IMR-90 (cell line): ENCODE results near the gene ZNF827. TPM values are rescaled to one million over a fixed set of nuclear protein-coding genes. Genes with fewer than 3 reads are reported as not detected.

Source experiments
- ATAC-seq: fragments of 200-7000 bp; cut with Tn5 transposase; 2 replicates; pipeline ENCODE4 v1.9.1; 2020; ENCODE audit warnings: low read depth, mild to moderate bottlenecking, moderate library complexity
- BruUV-seq: library from RNA; stranded (reverse); fragments of 400-500 nt; replicated peaks from 2 replicates; lab custom pipeline; 2021; lab: Mats Ljungman, UMichigan
- CTCF ChIA-PET: fragments of 300-600 bp; formaldehyde crosslinking; extraction: SDS; loops from one replicate; lab custom pipeline; 2021; ENCODE audit warnings: antibody characterized with exemption; lab: Yijun Ruan, JAX
- POLR2A ChIA-PET: fragments of 300-600 bp; sonication (Branson Sonifier 250); formaldehyde crosslinking; loops from one replicate; lab custom pipeline; 2022; ENCODE audit warnings: antibody characterized with exemption; ENCODE audit not compliant: unreplicated experiment; lab: Charles Lee
- DNase-seq: peaks from one replicate; pipeline ENCODE4 v3.0.0; 2013
- H2AFZ ChIP-seq: replicated peaks from 2 replicates; pipeline ENCODE3; 2013; ENCODE audit warnings: low read length, mild to moderate bottlenecking; ENCODE audit not compliant: poor library complexity
- H2AK5ac ChIP-seq: 2 replicates; pipeline ENCODE4 v1.6.1; 2013; ENCODE audit warnings: low read depth, low read length, inconsistent platforms
- H2AK9ac ChIP-seq: replicated peaks from 2 replicates; pipeline ENCODE3; 2013; ENCODE audit warnings: mild to moderate bottlenecking, low read depth, low read length, moderate library complexity; ENCODE audit not compliant: poor library complexity
- H2BK120ac ChIP-seq: 2 replicates; pipeline ENCODE4 v1.6.1; 2013; ENCODE audit warnings: low read depth, low read length, inconsistent platforms
- H2BK15ac ChIP-seq: 3 replicates; pipeline ENCODE4 v1.6.1; 2013; ENCODE audit warnings: low read depth, low read length, inconsistent platforms
- H2BK20ac ChIP-seq: 2 replicates; pipeline ENCODE4 v1.6.1; 2013; ENCODE audit warnings: low read depth, mild to moderate bottlenecking, inconsistent platforms, low read length, moderate library complexity
- H2BK5ac ChIP-seq: 2 replicates; pipeline ENCODE4 v1.6.1; 2013; ENCODE audit warnings: mild to moderate bottlenecking, low read depth, low read length, inconsistent platforms; ENCODE audit not compliant: poor library complexity, severe bottlenecking
- H3K14ac ChIP-seq: replicated peaks from 2 replicates; pipeline ENCODE4 v1.6.1; 2013; ENCODE audit warnings: low read depth, low read length, inconsistent platforms
- H3K18ac ChIP-seq: 2 replicates; pipeline ENCODE4 v1.6.1; 2013; ENCODE audit warnings: low read depth, low read length, control low read depth
- H3K23ac ChIP-seq: 2 replicates; pipeline ENCODE4 v1.6.1; 2013; ENCODE audit warnings: low read depth, low read length, inconsistent platforms
- H3K27ac ChIP-seq: 2 replicates; pipeline ENCODE4 v1.5.1; 2013; ENCODE audit warnings: mild to moderate bottlenecking, control low read depth, low read length; ENCODE audit not compliant: insufficient read depth
- H3K27me3 ChIP-seq: 2 replicates; pipeline ENCODE4 v1.6.1; 2013; ENCODE audit warnings: low read length; ENCODE audit not compliant: control insufficient read depth, insufficient read depth
- H3K36me3 ChIP-seq: 2 replicates; pipeline ENCODE4 v1.6.1; 2013; ENCODE audit warnings: low read length, mixed read lengths; ENCODE audit not compliant: control insufficient read depth, insufficient read depth
- H3K4ac ChIP-seq: 2 replicates; pipeline ENCODE4 v1.6.1; 2013; ENCODE audit warnings: low read depth, low read length, inconsistent platforms
- H3K4me1 ChIP-seq: 2 replicates; pipeline ENCODE4 v1.6.1; 2013; ENCODE audit warnings: low read length, mixed read lengths; ENCODE audit not compliant: control insufficient read depth, insufficient read depth
- H3K4me2 ChIP-seq: 2 replicates; pipeline ENCODE4 v1.6.1; 2013; ENCODE audit warnings: low read depth, mild to moderate bottlenecking, control low read depth, low read length, moderate library complexity
- H3K4me3 ChIP-seq: 2 replicates; pipeline ENCODE4 v1.5.1; 2013; ENCODE audit warnings: low read depth, mild to moderate bottlenecking, control low read depth, low read length, moderate library complexity; ENCODE audit not compliant: insufficient read depth
- H3K56ac ChIP-seq: 2 replicates; pipeline ENCODE4 v1.6.1; 2013; ENCODE audit warnings: low read length, inconsistent platforms; ENCODE audit not compliant: insufficient read depth; ENCODE audit errors: extremely low read depth
- H3K79me1 ChIP-seq, 2 experiments: 2 replicates each; pipeline ENCODE4 v1.6.1; 2013; ENCODE audit warnings: low read length in 2 of 2, inconsistent platforms in 1 of 2, low read depth in 1 of 2
- H3K9ac ChIP-seq: 2 replicates; pipeline ENCODE4 v1.6.1; 2013; ENCODE audit warnings: low read depth, low read length, control low read depth
- H3K9me1 ChIP-seq: 2 replicates; pipeline ENCODE4 v1.6.1; 2013; ENCODE audit warnings: low read length, inconsistent platforms; ENCODE audit not compliant: insufficient read depth
- H3K9me3 ChIP-seq: 2 replicates; pipeline ENCODE4 v1.6.1; 2013; ENCODE audit warnings: low read length; ENCODE audit not compliant: control insufficient read depth, insufficient read depth
- H4K20me1 ChIP-seq: 2 replicates; pipeline ENCODE4 v1.6.1; 2013; ENCODE audit warnings: low read length, inconsistent platforms; ENCODE audit not compliant: insufficient read depth
- H4K5ac ChIP-seq: 2 replicates; pipeline ENCODE4 v1.6.1; 2013; ENCODE audit warnings: mild to moderate bottlenecking, low read depth, low read length, control low read depth
- H4K8ac ChIP-seq, 2 experiments: 2 replicates each; pipeline ENCODE4 v1.6.1; 2013; ENCODE audit warnings: low read depth in 2 of 2, low read length in 2 of 2, control low read depth in 1 of 2, inconsistent platforms in 1 of 2
- H4K91ac ChIP-seq: 2 replicates; pipeline ENCODE4 v1.6.1; 2013; ENCODE audit warnings: low read depth, low read length, inconsistent platforms; ENCODE audit not compliant: insufficient read depth
- BHLHE40 ChIP-seq: fragments of 150-350 bp; IDR thresholded peaks from 2 replicates; pipeline ENCODE4 v1.6.1; 2016; ENCODE audit warnings: mild to moderate bottlenecking, low read depth, low read length
- CEBPB ChIP-seq: IDR thresholded peaks from 2 replicates; pipeline ENCODE4 v1.6.1; 2012; ENCODE audit warnings: low read depth, low read length, improper control_type of control experiment
- CHD1 ChIP-seq: IDR thresholded peaks from 2 replicates; pipeline ENCODE4 v1.6.1; 2012; ENCODE audit warnings: low read depth, low read length, improper control_type of control experiment
- CTCF ChIP-seq: conservative IDR thresholded peaks from 2 replicates; pipeline ENCODE4 v1.5.1; 2012; ENCODE audit warnings: mild to moderate bottlenecking, low read depth, low read length, improper control_type of control experiment
- ELK1 ChIP-seq: fragments of 150-350 bp; IDR thresholded peaks from 2 replicates; pipeline ENCODE4 v1.6.1; 2016; ENCODE audit warnings: low read depth, mild to moderate bottlenecking, low read length, moderate library complexity, borderline replicate concordance
- FOS ChIP-seq: fragments of 150-350 bp; IDR thresholded peaks from 2 replicates; pipeline ENCODE4 v1.6.1; 2016; ENCODE audit warnings: low read depth, low read length
- MAFK ChIP-seq: IDR thresholded peaks from 2 replicates; pipeline ENCODE4 v1.6.1; 2012; ENCODE audit warnings: low read depth, low read length, improper control_type of control experiment
- MAZ ChIP-seq: IDR thresholded peaks from 2 replicates; pipeline ENCODE4 v1.6.1; 2012; ENCODE audit warnings: low read depth, mild to moderate bottlenecking, low read length, improper control_type of control experiment, moderate library complexity, borderline replicate concordance
- MXI1 ChIP-seq: IDR thresholded peaks from 2 replicates; pipeline ENCODE4 v1.6.1; 2012; ENCODE audit warnings: low read depth, mild to moderate bottlenecking, low read length, moderate library complexity, borderline replicate concordance
- NFE2L2 ChIP-seq: fragments of 150-350 bp; IDR thresholded peaks from 2 replicates; pipeline ENCODE4 v1.6.1; 2016; ENCODE audit warnings: low read depth, mild to moderate bottlenecking, low read length
- POLR2A ChIP-seq: IDR thresholded peaks from 2 replicates; pipeline ENCODE4 v1.6.1; 2012; ENCODE audit warnings: mild to moderate bottlenecking, low read depth, low read length
- RAD21 ChIP-seq: IDR thresholded peaks from 2 replicates; pipeline ENCODE4 v1.6.1; 2012; ENCODE audit warnings: low read length, improper control_type of control experiment
- RCOR1 ChIP-seq: IDR thresholded peaks from 2 replicates; pipeline ENCODE4 v1.6.1; 2012; ENCODE audit warnings: mild to moderate bottlenecking, low read length, improper control_type of control experiment; ENCODE audit not compliant: insufficient replicate concordance
- RFX5 ChIP-seq: IDR thresholded peaks from 2 replicates; pipeline ENCODE4 v1.8.0; 2012; ENCODE audit warnings: low read depth, mild to moderate bottlenecking, low read length, moderate library complexity
- SMC3 ChIP-seq: fragments of 150-350 bp; IDR thresholded peaks from 2 replicates; pipeline ENCODE4 v1.6.1; 2016; ENCODE audit warnings: low read depth, mild to moderate bottlenecking, antibody characterized with exemption, low read length, moderate library complexity
- USF2 ChIP-seq: fragments of 150-350 bp; IDR thresholded peaks from 2 replicates; pipeline ENCODE4 v1.6.1; 2017; ENCODE audit warnings: mild to moderate bottlenecking, antibody characterized with exemption, low read length, low read depth
- WGBS, 2 experiments: methylation state at CpG; one replicate each; pipeline versions ENCODE4 v1.1.5 to v1.1.7; 2013; ENCODE audit warnings: missing lambda C conversion rate in 2 of 2; ENCODE audit not compliant: insufficient read length in 1 of 2; ENCODE audit errors: extremely low coverage in 2 of 2; 5-methylcytosine and 5-hydroxymethylcytosine counted together
- dilution Hi-C: fragments of 300-500 bp; cut with HindIII; formaldehyde crosslinking; loops from one replicate; pipeline ENCODE4 v1.14.3; 2018; ENCODE audit warnings: low sequenced_read_pairs; ENCODE audit not compliant: unreplicated experiment
- in situ Hi-C: fragments of 300-500 bp; cut with MboI; formaldehyde crosslinking; loops from 3 replicates; pipeline ENCODE4 v1.14.3; 2019; ENCODE audit warnings: low sequenced_read_pairs, inconsistent platforms, mixed read lengths
- intact Hi-C: fragments of 100-400 bp; cut with micrococcal nuclease; formaldehyde crosslinking; loops from 2 replicates; pipeline ENCODE4 v1.10.0; 2022
- polyA plus RNA-seq, 3 experiments: library from polyadenylated mRNA; depleted of rRNA; stranded (reverse); fragments of >200 nt; gene quantifications; 2 replicates each; pipeline ENCODE4 v1.2.3, GENCODE V29; 2012; ENCODE audit warnings: low replicate concordance in 1 of 3
- total RNA-seq: library from RNA; depleted of rRNA; stranded (reverse); fragments of >200 nt; gene quantifications from 2 replicates; pipeline ENCODE4 v1.2.3, GENCODE V29; 2012

Gene ZNF827
- total and polyA plus RNA-seq, 2 of the 4 experiments (the other 2 are of a cell fraction), result 6.6 to 31.7 TPM

- H2AK9ac ChIP-seq, result no peak overlapping the region
- H3K18ac ChIP-seq, result no peak overlapping the region
- H2AFZ ChIP-seq, result peak overlapping the region; percentile 66
- no peaks in the 10 kb centered on the region for H3K27me3 ChIP-seq
- H2BK20ac ChIP-seq, result peak overlapping the region; percentile 42
- WGBS, 2 experiments, result 0% methylated on average over 1 of the region's 3 CpGs; no CpG with 5 or more reads in 1 of the 2 experiments
- no peak overlapping the region for H4K5ac ChIP-seq
- POLR2A ChIA-PET, result no interaction called here
- in situ Hi-C loops (no loop called here), dilution Hi-C loops (no loop called here), intact Hi-C loops (no loop called here)
- H3K4me2 ChIP-seq, result peak overlapping the region; percentile 48
- no peaks in the 10 kb centered on the region for H4K20me1 ChIP-seq
- no peak overlapping the region for H3K14ac ChIP-seq
- peak overlapping the region; percentile 54; the same call in 1 of the 2 replicates for H2AK5ac ChIP-seq
- ATAC-seq (peak; percentile 94), DNase-seq (peak; percentile 98)
- H3K4ac ChIP-seq, result peak overlapping the region; percentile 65
- no peak overlapping the region for H3K56ac ChIP-seq
- H4K91ac ChIP-seq, result 0 out of 2 replicates have a peak overlapping the region, but pooled peaks have one; percentile 27
- peaks cover 4% of the 10 kb centered on the region for H3K4me1 ChIP-seq
- H3K4me3 ChIP-seq, result no peak overlapping the region
- no peak overlapping the region for H3K23ac ChIP-seq
- H2BK15ac ChIP-seq, result no peak overlapping the region
- no peaks in the 10 kb centered on the region for H3K36me3 ChIP-seq
- peak overlapping the region; percentile 86 for H2BK5ac ChIP-seq
- peak; percentile 96 for TF ChIP-seq FOS
- peak; percentile 47; the same call in 1 of the 2 replicates for TF ChIP-seq BHLHE40
- 0 out of 2 replicates have a peak, but pooled peaks have one; percentile 14 for TF ChIP-seq SMC3
- no peak for TF ChIP-seq MAFK
- no peak for TF ChIP-seq ELK1
- TF ChIP-seq POLR2A, result no peak
- TF ChIP-seq RFX5, result no peak
- no peak for TF ChIP-seq MAZ
- TF ChIP-seq RAD21, result peak; percentile 20; the same call in 1 of the 2 replicates
- TF ChIP-seq CEBPB, result peak; percentile 52
- peak; percentile 32; the same call in 1 of the 2 replicates for TF ChIP-seq NFE2L2
- no peak for TF ChIP-seq MXI1
- no peak for TF ChIP-seq CTCF
- no peak for TF ChIP-seq CHD1
- TF ChIP-seq USF2, result no peak
- TF ChIP-seq RCOR1, result peak; percentile 82
- peaks cover 2% of the 10 kb centered on the region; the same call in 1 of the 2 replicates for H3K9me3 ChIP-seq
- no TSS peak for BruUV-seq
- H3K9ac ChIP-seq, result no peak overlapping the region
- peak overlapping the region in 1 of 2 experiments; percentile 33; a peak in 1 of 4 replicates for H4K8ac ChIP-seq
- H3K79me1 ChIP-seq, result no peaks in the 10 kb centered on the region
- peak overlapping the region; percentile 55 for H2BK120ac ChIP-seq
- peaks cover 10% of the 10 kb centered on the region for H3K9me1 ChIP-seq
- CTCF ChIA-PET, result interaction anchor here (0.9 kb wide), 1 partner anchor 86 kb away, joined by 3 read pairs; no protein-coding TSS in a partner anchor
- H3K27ac ChIP-seq, result no peak overlapping the region
Measured at GRCh38 chr4:145709843-145710242, 228.8 kb downstream of the ZNF827 start.
